HCT116 (cell line): ENCODE results near the gene PARVG. TPM values are rescaled to one million over a fixed set of nuclear protein-coding genes. Genes with fewer than 3 reads are reported as not detected.

Source experiments
- ATAC-seq: fragments of 200-7000 bp; cut with Tn5 transposase; 2 replicates; pipeline ENCODE4 v1.9.1; 2020; ENCODE audit warnings: mild to moderate bottlenecking, moderate library complexity
- BruUV-seq: library from RNA; stranded (reverse); fragments of 400-500 nt; replicated peaks from 2 replicates; lab custom pipeline; 2021; lab: Mats Ljungman, UMichigan
- CTCF ChIA-PET: fragments of 300-600 bp; sonication (Branson Sonifier 250); formaldehyde crosslinking; loops from one replicate; lab custom pipeline; 2021; ENCODE audit warnings: antibody characterized with exemption; lab: Charles Lee
- POLR2A ChIA-PET: fragments of 300-600, 350-600 bp; sonication (Branson Sonifier 250); formaldehyde crosslinking; loops from one replicate; lab custom pipeline; 2021; ENCODE audit warnings: antibody characterized with exemption; lab: Charles Lee
- RAD21 ChIA-PET, 2 experiments: fragments of 300-600 bp; sonication (Branson Sonifier 250); formaldehyde crosslinking; loops; one replicate each; lab custom pipeline; 2023; ENCODE audit warnings: low total read pairs in 2 of 2; ENCODE audit not compliant: uncharacterized antibody in 2 of 2, unreplicated experiment in 2 of 2, low non-redundant PET in 1 of 2; lab: Charles Lee
- DNase-seq: peaks from one replicate; pipeline ENCODE4 v3.0.0-alpha.2; 2010; ENCODE audit warnings: low read depth, low spot score
- H2AFZ ChIP-seq: fragments of 200-600 bp; shearing (Covaris generic), sonication (generic); 2 replicates; pipeline ENCODE4 v1.6.1; 2017; ENCODE audit warnings: low read depth, mixed run types, mixed read lengths, antibody characterized with exemption, low read length; ENCODE audit not compliant: poor library complexity, severe bottlenecking
- H3K27ac ChIP-seq: 2 replicates; pipeline ENCODE4 v1.5.1; 2012; ENCODE audit warnings: low read depth, low read length
- H3K27me3 ChIP-seq: fragments of 200-600 bp; sonication (generic); 2 replicates; pipeline ENCODE4 v1.6.1; 2016; ENCODE audit warnings: mixed run types, low read length, mixed read lengths; ENCODE audit not compliant: insufficient read depth
- H3K36me3 ChIP-seq, 2 experiments: fragments of 200-500 bp in 1 of 2; fragments of 200-600 bp in 1 of 2; sonication (Bioruptor generic) in 1 of 2; sonication (generic) in 1 of 2; 2 replicates each; pipeline versions ENCODE4 v1.5.1 to v1.6.1; 2014 to 2016; ENCODE audit warnings: low read length in 2 of 2, inconsistent platforms in 1 of 2, mixed read lengths in 1 of 2, mixed run types in 1 of 2; ENCODE audit not compliant: insufficient read depth in 2 of 2, control insufficient read depth in 1 of 2
- H3K4me1 ChIP-seq, 2 experiments: fragments of 200-600 bp in 1 of 2; sonication (generic) in 1 of 2; 2 replicates each; pipeline versions ENCODE4 v1.5.1 to v1.6.1; 2012 to 2017; ENCODE audit warnings: low read length in 2 of 2, inconsistent platforms in 1 of 2, mild to moderate bottlenecking in 1 of 2, mixed read lengths in 1 of 2, mixed run types in 1 of 2, moderate library complexity in 1 of 2; ENCODE audit not compliant: insufficient read depth in 2 of 2, control insufficient read depth in 1 of 2
- H3K4me2 ChIP-seq: fragments of 200-600 bp; sonication (generic); 2 replicates; pipeline ENCODE4 v1.6.1; 2017; ENCODE audit warnings: mixed run types, low read length, mixed read lengths
- H3K4me3 ChIP-seq, 2 experiments: fragments of 200-600 bp in 1 of 2; sonication (generic) in 1 of 2; replicated peaks in 1 of 2; 2 replicates each; pipeline ENCODE4 v1.5.1; 2011 to 2016; ENCODE audit warnings: low read length in 2 of 2, control low read depth in 1 of 2, low read depth in 1 of 2, mild to moderate bottlenecking in 1 of 2, mixed read lengths in 1 of 2, mixed run types in 1 of 2
- H3K79me2 ChIP-seq: fragments of 200-600 bp; sonication (generic); 2 replicates; pipeline ENCODE4 v1.6.1; 2017; ENCODE audit warnings: mild to moderate bottlenecking, mixed run types, low read length, moderate library complexity, mixed read lengths; ENCODE audit not compliant: insufficient read depth
- H3K9ac ChIP-seq: fragments of 200-600 bp; sonication (generic); 2 replicates; pipeline ENCODE4 v1.6.1; 2016; ENCODE audit warnings: low read length, mixed read lengths
- H3K9me2 ChIP-seq: fragments of 200-600 bp; sonication (generic), shearing (Covaris generic); 2 replicates; pipeline ENCODE4 v1.6.1; 2017; ENCODE audit warnings: mixed run types, mild to moderate bottlenecking, moderate library complexity; ENCODE audit not compliant: insufficient read depth
- H3K9me3 ChIP-seq, 2 experiments: fragments of 200-500 bp in 1 of 2; fragments of 200-600 bp in 1 of 2; sonication (Bioruptor generic) in 1 of 2; sonication (generic) in 1 of 2; 2 replicates each; pipeline ENCODE4 v1.6.1; 2014 to 2017; ENCODE audit warnings: low read length in 2 of 2, mixed read lengths in 2 of 2, inconsistent platforms in 1 of 2, low read depth in 1 of 2, mild to moderate bottlenecking in 1 of 2, mixed run types in 1 of 2, moderate library complexity in 1 of 2; ENCODE audit not compliant: control insufficient read depth in 1 of 2, insufficient read depth in 1 of 2
- H4K20me1 ChIP-seq: fragments of 200-600 bp; sonication (generic), shearing (Covaris generic); 2 replicates; pipeline ENCODE4 v1.6.1; 2017; ENCODE audit warnings: mixed run types, mild to moderate bottlenecking, moderate library complexity; ENCODE audit not compliant: insufficient read depth
- ATF3 ChIP-seq: IDR thresholded peaks from 2 replicates; pipeline ENCODE4 v1.6.1; 2012
- CTCF ChIP-seq, 3 experiments: fragments of 200-600 bp in 1 of 3; sonication (generic) in 1 of 3; IDR thresholded peaks in 2 of 3; conservative IDR thresholded peaks in 1 of 3; 2 replicates each; pipeline ENCODE4 v1.5.1; 2012 to 2017; ENCODE audit warnings: low read depth in 2 of 3, low read length in 2 of 3, antibody characterized with exemption in 1 of 3, borderline replicate concordance in 1 of 3, control low read depth in 1 of 3, mild to moderate bottlenecking in 1 of 3, mixed read lengths in 1 of 3, mixed run types in 1 of 3, moderate library complexity in 1 of 3; ENCODE audit not compliant: insufficient read depth in 1 of 3
- EGR1 ChIP-seq: IDR thresholded peaks from 2 replicates; pipeline ENCODE4 v1.6.1; 2012; ENCODE audit warnings: low read depth
- EZH2 ChIP-seq: fragments of 200-600 bp; sonication (generic); IDR thresholded peaks from 2 replicates; pipeline ENCODE4 v1.6.1; 2017; ENCODE audit warnings: antibody characterized with exemption, mixed run types
- EZH2phosphoT487 ChIP-seq: fragments of 200-600 bp; IDR thresholded peaks from 2 replicates; pipeline ENCODE4 v1.6.1; 2018; ENCODE audit warnings: antibody characterized with exemption, borderline replicate concordance
- MAX ChIP-seq: IDR thresholded peaks from 2 replicates; pipeline ENCODE4 v1.6.1; 2012
- POLR2A ChIP-seq: IDR thresholded peaks from 2 replicates; pipeline ENCODE4 v1.7.0; 2011; ENCODE audit warnings: borderline replicate concordance; ENCODE audit not compliant: insufficient read depth, insufficient read length; ENCODE audit errors: extremely low read depth
- POLR2AphosphoS5 ChIP-seq: IDR thresholded peaks from 2 replicates; pipeline ENCODE4 v1.6.1; 2011; ENCODE audit warnings: mild to moderate bottlenecking, low read depth, low read length, moderate library complexity
- SIN3A ChIP-seq: IDR thresholded peaks from 2 replicates; pipeline ENCODE4 v1.6.1; 2012; ENCODE audit warnings: low read depth
- SP1 ChIP-seq: IDR thresholded peaks from 2 replicates; pipeline ENCODE4 v1.6.1; 2012; ENCODE audit warnings: low read depth
- SRF ChIP-seq: IDR thresholded peaks from 2 replicates; pipeline ENCODE4 v1.6.1; 2012; ENCODE audit warnings: low read depth
- ZBTB33 ChIP-seq: IDR thresholded peaks from 2 replicates; pipeline ENCODE4 v1.6.1; 2011; ENCODE audit warnings: mild to moderate bottlenecking, low read length, moderate library complexity; ENCODE audit not compliant: insufficient replicate concordance; ENCODE audit errors: extremely low read depth
- ZFX ChIP-seq: fragments of 450-650 bp; IDR thresholded peaks from 2 replicates; pipeline ENCODE4 v1.6.1; 2017
- ZNF274 ChIP-seq: fragments of 200-500 bp; sonication (Bioruptor generic); IDR thresholded peaks from 2 replicates; pipeline ENCODE4 v1.6.1; 2014; ENCODE audit warnings: mild to moderate bottlenecking, low read depth, low read length, inconsistent platforms
- intact Hi-C: fragments of 100-400 bp; cut with micrococcal nuclease; formaldehyde crosslinking; loops from 2 replicates; pipeline ENCODE4 v1.10.0; 2022
- total RNA-seq: library from RNA; stranded (reverse); gene quantifications from one replicate; pipeline ENCODE4 v1.2.1, GENCODE V29; 2021; ENCODE audit not compliant: unreplicated experiment

PARVG gene
- total RNA-seq, 1 experiment from 2014 or later = 0.57 TPM

GRCh38 chr22:44161673-44162072 is 19.1 kb upstream of the PARVG start:
- intact Hi-C loops = no loop called here
- TF ChIP-seq EZH2phosphoT487 = no peak
- TF ChIP-seq POLR2AphosphoS5 = no peak
- Histone ChIP-seq H3K4me1 (no peaks in the 10 kb centered on the region), H3K79me2 (no peaks in the 10 kb centered on the region), H3K36me3 (no peaks in the 10 kb centered on the region), H3K27me3 (no peaks in the 10 kb centered on the region), H3K4me3 (no peak overlapping the region), H3K9ac (no peak overlapping the region), H3K27ac (no peak overlapping the region), H3K9me3 (no peaks in the 10 kb centered on the region), H3K9me2 (no peaks in the 10 kb centered on the region), H3K4me2 (no peak overlapping the region), H2AFZ (no peak overlapping the region), H4K20me1 (no peaks in the 10 kb centered on the region)
- ATAC-seq = no peak
- no peak for DNase-seq
- POLR2A ChIA-PET = no interaction called here
- CTCF ChIA-PET = no interaction called here
- BruUV-seq = no TSS peak
- RAD21 ChIA-PET = no interaction called here

- Histone ChIP-seq H3K27ac (no peak overlapping the region), H3K36me3 (no peaks in the 10 kb centered on the region), H3K4me1 (no peaks in the 10 kb centered on the region), H3K79me2 (no peaks in the 10 kb centered on the region), H3K9ac (no peak overlapping the region), H3K27me3 (no peaks in the 10 kb centered on the region), H3K9me3 (no peaks in the 10 kb centered on the region), H3K4me3 (no peak overlapping the region), H4K20me1 (no peaks in the 10 kb centered on the region), H3K4me2 (no peak overlapping the region), H3K9me2 (no peaks in the 10 kb centered on the region), H2AFZ (no peak overlapping the region)
- no peak for TF ChIP-seq POLR2A
- TF ChIP-seq MAX = no peak
- TF ChIP-seq EZH2phosphoT487 = no peak
- no peak for TF ChIP-seq ZNF274
- TF ChIP-seq SP1 = no peak
- no peak for TF ChIP-seq SRF
- no peak for TF ChIP-seq CTCF (IDR thresholded peaks at IDR 0.05 in 2 of 3, conservative IDR thresholded peaks at IDR 0.05 in 1 of 3; ENCODE audit: borderline replicate concordance in 1 of 3, insufficient read depth in 1 of 3, low read depth in 2 of 3, low read length in 2 of 3)
- TF ChIP-seq EGR1 = no peak
- no peak for TF ChIP-seq SIN3A
- TF ChIP-seq EZH2 = no peak
- no peak for TF ChIP-seq ZFX
- TF ChIP-seq ZBTB33 = no peak
- TF ChIP-seq ATF3 = no peak
- ATAC-seq = no peak
- intact Hi-C loops = no loop called here
- CTCF ChIA-PET = no interaction called here
- DNase-seq = no peak
- RAD21 ChIA-PET = no interaction called here
- BruUV-seq = no TSS peak
- POLR2A ChIA-PET = no interaction called here
Observed at GRCh38 chr22:44162960-44163359, 17.8 kb upstream of the PARVG start.
